Measurements from ENCODE around the gene MTUS2.

- no peak for TF ChIP-seq POLR2AphosphoS5 (IDR thresholded peaks at IDR 0.05; ENCODE audit: low read depth)
- TF ChIP-seq, protein P1, sequence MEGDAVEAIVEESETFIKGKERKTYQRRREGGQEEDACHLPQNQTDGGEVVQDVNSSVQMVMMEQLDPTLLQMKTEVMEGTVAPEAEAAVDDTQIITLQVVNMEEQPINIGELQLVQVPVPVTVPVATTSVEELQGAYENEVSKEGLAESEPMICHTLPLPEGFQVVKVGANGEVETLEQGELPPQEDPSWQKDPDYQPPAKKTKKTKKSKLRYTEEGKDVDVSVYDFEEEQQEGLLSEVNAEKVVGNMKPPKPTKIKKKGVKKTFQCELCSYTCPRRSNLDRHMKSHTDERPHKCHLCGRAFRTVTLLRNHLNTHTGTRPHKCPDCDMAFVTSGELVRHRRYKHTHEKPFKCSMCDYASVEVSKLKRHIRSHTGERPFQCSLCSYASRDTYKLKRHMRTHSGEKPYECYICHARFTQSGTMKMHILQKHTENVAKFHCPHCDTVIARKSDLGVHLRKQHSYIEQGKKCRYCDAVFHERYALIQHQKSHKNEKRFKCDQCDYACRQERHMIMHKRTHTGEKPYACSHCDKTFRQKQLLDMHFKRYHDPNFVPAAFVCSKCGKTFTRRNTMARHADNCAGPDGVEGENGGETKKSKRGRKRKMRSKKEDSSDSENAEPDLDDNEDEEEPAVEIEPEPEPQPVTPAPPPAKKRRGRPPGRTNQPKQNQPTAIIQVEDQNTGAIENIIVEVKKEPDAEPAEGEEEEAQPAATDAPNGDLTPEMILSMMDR (conservative IDR thresholded peaks at IDR 0.05; ENCODE audit: low read depth in 2 of 2): no peak
- no peak for TF ChIP-seq NANOG (IDR thresholded peaks at IDR 0.05; ENCODE audit: borderline replicate concordance)
- TF ChIP-seq, protein P2, sequence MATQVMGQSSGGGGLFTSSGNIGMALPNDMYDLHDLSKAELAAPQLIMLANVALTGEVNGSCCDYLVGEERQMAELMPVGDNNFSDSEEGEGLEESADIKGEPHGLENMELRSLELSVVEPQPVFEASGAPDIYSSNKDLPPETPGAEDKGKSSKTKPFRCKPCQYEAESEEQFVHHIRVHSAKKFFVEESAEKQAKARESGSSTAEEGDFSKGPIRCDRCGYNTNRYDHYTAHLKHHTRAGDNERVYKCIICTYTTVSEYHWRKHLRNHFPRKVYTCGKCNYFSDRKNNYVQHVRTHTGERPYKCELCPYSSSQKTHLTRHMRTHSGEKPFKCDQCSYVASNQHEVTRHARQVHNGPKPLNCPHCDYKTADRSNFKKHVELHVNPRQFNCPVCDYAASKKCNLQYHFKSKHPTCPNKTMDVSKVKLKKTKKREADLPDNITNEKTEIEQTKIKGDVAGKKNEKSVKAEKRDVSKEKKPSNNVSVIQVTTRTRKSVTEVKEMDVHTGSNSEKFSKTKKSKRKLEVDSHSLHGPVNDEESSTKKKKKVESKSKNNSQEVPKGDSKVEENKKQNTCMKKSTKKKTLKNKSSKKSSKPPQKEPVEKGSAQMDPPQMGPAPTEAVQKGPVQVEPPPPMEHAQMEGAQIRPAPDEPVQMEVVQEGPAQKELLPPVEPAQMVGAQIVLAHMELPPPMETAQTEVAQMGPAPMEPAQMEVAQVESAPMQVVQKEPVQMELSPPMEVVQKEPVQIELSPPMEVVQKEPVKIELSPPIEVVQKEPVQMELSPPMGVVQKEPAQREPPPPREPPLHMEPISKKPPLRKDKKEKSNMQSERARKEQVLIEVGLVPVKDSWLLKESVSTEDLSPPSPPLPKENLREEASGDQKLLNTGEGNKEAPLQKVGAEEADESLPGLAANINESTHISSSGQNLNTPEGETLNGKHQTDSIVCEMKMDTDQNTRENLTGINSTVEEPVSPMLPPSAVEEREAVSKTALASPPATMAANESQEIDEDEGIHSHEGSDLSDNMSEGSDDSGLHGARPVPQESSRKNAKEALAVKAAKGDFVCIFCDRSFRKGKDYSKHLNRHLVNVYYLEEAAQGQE (IDR thresholded peaks at IDR 0.05; ENCODE audit: unreplicated experiment): no peak
- no peak for TF ChIP-seq EZH2 (IDR thresholded peaks at IDR 0.05; ENCODE audit: low read depth, unreplicated experiment)
- TF ChIP-seq EZH2phosphoT487 (IDR thresholded peaks at IDR 0.05; ENCODE audit: unreplicated experiment): no peak
- TF ChIP-seq CREB1 (CRISPR knock-in tag; IDR thresholded peaks at IDR 0.05; ENCODE audit: low read depth): no peak
- TF ChIP-seq ZNF331 (CRISPR knock-in tag; IDR thresholded peaks at IDR 0.05; ENCODE audit: low read depth): no peak
- TF ChIP-seq JUNB (IDR thresholded peaks at IDR 0.05; ENCODE audit: unreplicated experiment): no peak
- no peak for TF ChIP-seq STAT1 (IDR thresholded peaks at IDR 0.05; ENCODE audit: unreplicated experiment)
- no peak for TF ChIP-seq ZNF114 (CRISPR knock-in tag; IDR thresholded peaks at IDR 0.05)
Measured at GRCh38 chr13:29429286-29429900, 609.3 kb downstream of the MTUS2 start.
